Retinal pigment epithelial cell (primary cell): ENCODE results near the gene SUN1.

Experiments
- DNase-seq: peaks from one replicate; pipeline ENCODE4 v3.0.0-alpha.2; 2010; ENCODE audit warnings: low read depth
- H3K4me3 ChIP-seq: 2 replicates; pipeline ENCODE4 v1.5.1; 2011; ENCODE audit warnings: mild to moderate bottlenecking, low read length, control low read depth, moderate library complexity
- TF ChIP-seq, protein P1 (sequence below): conservative IDR thresholded peaks from 2 replicates; pipeline ENCODE4 v1.5.1; 2011; ENCODE audit warnings: low read depth, low read length, control low read depth, inconsistent platforms

The SUN1 gene

DNA sequence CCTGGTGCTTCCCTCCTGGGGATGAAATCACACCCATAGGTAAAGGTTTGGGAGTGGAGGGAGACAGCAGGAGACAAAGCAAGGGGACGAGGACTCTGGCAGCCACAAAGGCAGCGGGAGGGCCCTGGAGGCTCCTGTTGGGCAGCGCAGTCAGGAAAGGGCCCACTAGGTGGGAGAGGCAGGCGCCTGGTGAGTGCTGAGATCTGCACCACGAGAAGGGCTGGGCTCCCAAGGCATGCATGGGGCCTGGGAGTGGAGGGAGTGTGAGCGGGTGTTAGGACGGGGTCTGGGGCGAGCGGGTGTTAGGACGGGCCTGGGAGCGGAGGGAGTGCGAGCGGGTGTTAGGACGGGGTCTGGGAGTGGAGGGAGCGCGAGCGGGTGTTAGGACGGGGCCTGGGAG is 57.1 kb downstream of the SUN1 start:
- H3K4me3 ChIP-seq = no peak overlapping the region

DNA sequence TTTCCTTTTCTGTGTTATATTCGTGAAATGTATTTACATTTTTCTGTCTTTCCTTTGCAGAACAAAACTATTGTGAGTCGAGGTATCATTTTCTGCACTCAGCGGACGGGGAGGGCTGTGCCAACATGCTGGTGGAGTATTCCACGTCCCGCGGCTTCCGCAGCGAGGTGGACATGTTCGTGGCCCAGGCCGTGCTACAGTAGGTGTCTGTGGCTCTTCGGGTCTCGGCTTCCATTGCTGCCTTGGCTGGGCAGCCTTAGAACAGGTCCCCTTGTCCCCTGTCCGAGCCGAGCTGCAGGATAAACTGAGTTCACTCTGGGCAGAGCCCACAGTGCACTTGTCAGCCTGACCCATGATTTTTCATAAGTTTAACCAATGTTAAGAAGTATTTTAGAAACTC is 58.6 kb downstream of the SUN1 start:
- DNase-seq = no peak
- TF ChIP-seq, protein P1, sequence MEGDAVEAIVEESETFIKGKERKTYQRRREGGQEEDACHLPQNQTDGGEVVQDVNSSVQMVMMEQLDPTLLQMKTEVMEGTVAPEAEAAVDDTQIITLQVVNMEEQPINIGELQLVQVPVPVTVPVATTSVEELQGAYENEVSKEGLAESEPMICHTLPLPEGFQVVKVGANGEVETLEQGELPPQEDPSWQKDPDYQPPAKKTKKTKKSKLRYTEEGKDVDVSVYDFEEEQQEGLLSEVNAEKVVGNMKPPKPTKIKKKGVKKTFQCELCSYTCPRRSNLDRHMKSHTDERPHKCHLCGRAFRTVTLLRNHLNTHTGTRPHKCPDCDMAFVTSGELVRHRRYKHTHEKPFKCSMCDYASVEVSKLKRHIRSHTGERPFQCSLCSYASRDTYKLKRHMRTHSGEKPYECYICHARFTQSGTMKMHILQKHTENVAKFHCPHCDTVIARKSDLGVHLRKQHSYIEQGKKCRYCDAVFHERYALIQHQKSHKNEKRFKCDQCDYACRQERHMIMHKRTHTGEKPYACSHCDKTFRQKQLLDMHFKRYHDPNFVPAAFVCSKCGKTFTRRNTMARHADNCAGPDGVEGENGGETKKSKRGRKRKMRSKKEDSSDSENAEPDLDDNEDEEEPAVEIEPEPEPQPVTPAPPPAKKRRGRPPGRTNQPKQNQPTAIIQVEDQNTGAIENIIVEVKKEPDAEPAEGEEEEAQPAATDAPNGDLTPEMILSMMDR = no peak
- H3K4me3 ChIP-seq = no peak overlapping the region

More for the DNA sequence above, 57.1 kb downstream of the SUN1 start:
- DNase-seq = no peak
- TF ChIP-seq, protein P1 = no peak

DNA sequence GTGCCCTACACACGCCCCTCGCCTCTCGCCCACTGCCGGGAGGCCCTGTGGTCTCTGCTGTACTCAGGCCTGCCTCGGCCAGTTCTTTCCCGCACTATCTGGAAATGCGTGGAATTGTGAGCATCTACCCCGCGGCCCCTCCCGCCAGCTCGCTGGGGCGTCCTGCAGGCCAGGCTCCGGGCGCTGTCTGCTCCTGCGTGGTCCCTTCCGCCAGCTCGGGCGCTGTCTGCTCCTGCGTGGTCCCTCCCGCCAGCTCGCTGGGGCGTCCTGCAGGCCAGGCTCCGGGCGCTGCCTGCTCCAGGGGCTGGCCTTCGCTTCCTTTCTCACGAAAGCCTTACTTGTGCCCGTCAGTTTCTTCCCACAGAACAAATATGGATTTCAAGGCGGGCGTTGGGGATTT is 59.0 kb downstream of the SUN1 start:
- no peak overlapping the region for H3K4me3 ChIP-seq
- no peak for DNase-seq
- TF ChIP-seq, protein P1 = no peak

DNA sequence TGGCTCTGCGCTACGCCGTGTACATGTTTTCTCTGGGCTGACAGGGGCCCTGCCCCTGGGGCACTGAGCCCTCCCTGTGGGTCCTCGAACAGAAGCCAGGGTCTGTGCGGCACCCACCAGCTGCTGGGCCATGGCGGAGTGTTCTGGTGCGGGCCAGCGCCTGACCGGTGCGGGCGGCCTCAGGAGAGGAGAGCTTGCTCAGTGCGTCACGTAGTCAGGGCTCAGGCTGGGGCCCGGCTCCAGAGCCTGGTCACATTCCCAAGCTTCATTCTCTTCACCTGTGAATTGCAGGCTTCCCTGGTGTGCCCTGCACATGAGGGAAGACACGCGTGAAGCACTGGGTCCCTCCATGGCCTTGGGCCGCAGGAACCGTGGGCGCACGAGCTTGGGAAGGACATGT is 59.5 kb downstream of the SUN1 start:
- no peak for DNase-seq
- no peak overlapping the region for H3K4me3 ChIP-seq
- TF ChIP-seq, protein P1 = no peak

DNA sequence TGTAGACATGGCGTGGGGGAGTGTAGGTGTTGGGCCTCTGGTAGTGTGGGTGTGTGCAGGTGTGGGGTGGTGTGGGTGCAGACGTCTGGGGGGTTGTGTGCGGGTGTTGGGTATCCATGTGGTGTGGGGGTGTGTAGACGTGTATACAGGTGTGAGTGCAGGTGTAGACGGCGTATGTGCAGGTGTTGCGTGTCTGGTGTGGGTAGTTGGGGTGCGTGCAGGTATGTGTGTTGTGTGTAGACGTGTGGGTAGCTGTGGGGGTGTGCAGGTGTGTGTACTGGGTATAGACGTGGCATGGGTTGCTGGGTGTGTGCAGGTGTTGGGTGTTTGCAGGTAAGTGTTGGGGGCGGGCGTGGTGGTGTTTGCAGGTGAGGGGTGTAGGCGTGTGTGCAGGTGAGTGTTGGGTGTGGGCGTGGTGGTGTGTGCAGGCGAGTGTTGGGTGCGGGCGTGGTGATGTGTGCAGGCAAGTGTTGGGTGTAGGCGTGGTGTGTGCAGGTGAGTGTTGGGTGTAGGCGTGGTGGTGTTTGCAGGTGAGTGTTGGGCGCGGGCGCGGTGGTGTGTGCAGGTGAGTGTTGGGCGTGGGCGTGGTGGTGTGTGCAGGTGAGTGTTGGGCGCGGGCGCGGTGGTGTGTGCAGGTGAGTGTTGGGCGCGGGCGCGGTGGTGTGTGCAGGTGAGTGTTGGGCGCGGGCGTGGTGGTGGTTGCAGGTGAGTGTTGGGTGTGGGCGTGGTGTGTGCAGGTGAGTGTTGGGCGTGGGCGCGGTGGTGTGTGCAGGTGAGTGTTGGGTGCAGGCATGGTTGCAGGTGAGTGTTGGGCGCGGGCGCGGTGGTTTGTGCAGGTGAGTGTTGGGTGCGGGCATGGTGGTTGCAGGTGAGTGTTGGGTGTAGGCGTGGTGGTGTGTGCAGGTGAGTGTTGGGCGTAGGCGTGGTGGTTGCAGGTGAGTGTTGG is 60.6 kb downstream of the SUN1 start:
- H3K4me3 ChIP-seq = no peak overlapping the region
- DNase-seq = no peak
- TF ChIP-seq, protein P1 = no peak

DNA sequence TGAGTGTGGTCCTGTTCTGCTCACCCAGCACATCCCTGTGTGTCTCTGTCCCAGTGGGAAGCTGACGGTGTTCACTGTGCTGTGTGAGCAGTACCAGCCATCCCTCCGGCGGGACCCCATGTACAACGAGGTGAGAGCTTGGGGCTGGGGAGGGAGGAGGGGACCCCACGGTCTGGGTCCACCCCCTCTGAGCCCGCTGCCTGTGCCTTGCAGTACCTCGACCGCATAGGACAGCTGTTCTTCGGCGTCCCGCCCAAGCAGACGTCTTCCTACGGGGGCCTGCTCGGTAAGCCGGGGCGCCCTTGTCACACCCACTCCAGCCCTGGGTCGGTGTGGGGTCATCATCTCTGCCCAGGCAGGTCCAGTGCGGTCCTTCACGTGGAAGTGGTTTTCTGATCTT is 61.4 kb downstream of the SUN1 start:
- no peak for DNase-seq
- H3K4me3 ChIP-seq = no peak overlapping the region
- TF ChIP-seq, protein P1 = no peak
